ENCODE results near the gene NOL6. TPM values are rescaled to one million over a fixed set of nuclear protein-coding genes. Genes with fewer than 3 reads are reported as not detected.
A peak's percentile ranks its signal among the peaks of the same experiment; 100 is the strongest.

The NOL6 gene
- total RNA-seq, 1 experiment from 2014 or later, result 39.3 TPM

GRCh38 chr9:33453286-33453860, 20.4 kb downstream of the NOL6 start:
- Mint-ChIP-seq H3K9me3 (ENCODE audit: low read depth, unreplicated experiment) (no peaks in the 10 kb centered on the region), H3K4me3 (ENCODE audit: low read depth, unreplicated experiment) (no peak overlapping the region), H3K4me1 (ENCODE audit: low read depth, unreplicated experiment) (peaks cover 34% of the 10 kb centered on the region), H3K36me3 (ENCODE audit: insufficient read depth, unreplicated experiment) (peaks cover 8% of the 10 kb centered on the region), H3K27ac (ENCODE audit: unreplicated experiment) (peak overlapping the region; percentile 30), H3K27me3 (ENCODE audit: unreplicated experiment) (no peaks in the 10 kb centered on the region)
- CTCF ChIA-PET, result interaction anchor here (0.6 to 2.0 kb wide), 16 partner anchors 11 to 219 kb away, joined by 3 to 13 read pairs (median 5); partner anchors contain the start of genes AQP7, NFX1 and NOL6
- BruUV-seq (replicated peaks), result no TSS peak
- TF ChIP-seq, protein P1, sequence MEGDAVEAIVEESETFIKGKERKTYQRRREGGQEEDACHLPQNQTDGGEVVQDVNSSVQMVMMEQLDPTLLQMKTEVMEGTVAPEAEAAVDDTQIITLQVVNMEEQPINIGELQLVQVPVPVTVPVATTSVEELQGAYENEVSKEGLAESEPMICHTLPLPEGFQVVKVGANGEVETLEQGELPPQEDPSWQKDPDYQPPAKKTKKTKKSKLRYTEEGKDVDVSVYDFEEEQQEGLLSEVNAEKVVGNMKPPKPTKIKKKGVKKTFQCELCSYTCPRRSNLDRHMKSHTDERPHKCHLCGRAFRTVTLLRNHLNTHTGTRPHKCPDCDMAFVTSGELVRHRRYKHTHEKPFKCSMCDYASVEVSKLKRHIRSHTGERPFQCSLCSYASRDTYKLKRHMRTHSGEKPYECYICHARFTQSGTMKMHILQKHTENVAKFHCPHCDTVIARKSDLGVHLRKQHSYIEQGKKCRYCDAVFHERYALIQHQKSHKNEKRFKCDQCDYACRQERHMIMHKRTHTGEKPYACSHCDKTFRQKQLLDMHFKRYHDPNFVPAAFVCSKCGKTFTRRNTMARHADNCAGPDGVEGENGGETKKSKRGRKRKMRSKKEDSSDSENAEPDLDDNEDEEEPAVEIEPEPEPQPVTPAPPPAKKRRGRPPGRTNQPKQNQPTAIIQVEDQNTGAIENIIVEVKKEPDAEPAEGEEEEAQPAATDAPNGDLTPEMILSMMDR (IDR thresholded peaks at IDR 0.05; ENCODE audit: unreplicated experiment), result no peak
- intact Hi-C loops (cut with micrococcal nuclease; ENCODE audit: unreplicated experiment), result loop anchor here (5.0 kb wide), 1 partner anchor 41 kb away; no protein-coding TSS in a partner anchor
- no peak for DNase-seq

GRCh38 chr9:33452828-33453271, 20.9 kb downstream of the NOL6 start:
- Mint-ChIP-seq H3K27ac (ENCODE audit: unreplicated experiment) (peak overlapping the region; percentile 30), H3K36me3 (ENCODE audit: insufficient read depth, unreplicated experiment) (peaks cover 6% of the 10 kb centered on the region), H3K9me3 (ENCODE audit: low read depth, unreplicated experiment) (no peaks in the 10 kb centered on the region), H3K27me3 (ENCODE audit: unreplicated experiment) (no peaks in the 10 kb centered on the region), H3K4me3 (ENCODE audit: low read depth, unreplicated experiment) (no peak overlapping the region), H3K4me1 (ENCODE audit: low read depth, unreplicated experiment) (peaks cover 29% of the 10 kb centered on the region)
- BruUV-seq (replicated peaks), result no TSS peak
- peak; percentile 77 for DNase-seq
- intact Hi-C loops (cut with micrococcal nuclease; ENCODE audit: unreplicated experiment), result loop anchor here (5.0 kb wide), 1 partner anchor 41 kb away; no protein-coding TSS in a partner anchor
- TF ChIP-seq, protein P1 (IDR thresholded peaks at IDR 0.05; ENCODE audit: unreplicated experiment), result peak; percentile 69
- CTCF ChIA-PET, result interaction anchor here (0.6 to 2.0 kb wide), 16 partner anchors 10 to 219 kb away, joined by 3 to 13 read pairs (median 5); partner anchors contain the start of genes AQP7, NFX1 and NOL6

GRCh38 chr9:33450621-33451146, 23.0 kb downstream of the NOL6 start:
- no peak overlapping the region for H3K27ac Mint-ChIP-seq (ENCODE audit: unreplicated experiment)
- CTCF ChIA-PET, result no interaction called here
- peaks cover 14% of the 10 kb centered on the region for H3K36me3 Mint-ChIP-seq (ENCODE audit: insufficient read depth, unreplicated experiment)
- H3K4me1 Mint-ChIP-seq (ENCODE audit: low read depth, unreplicated experiment), result peaks cover 33% of the 10 kb centered on the region
- intact Hi-C loops (cut with micrococcal nuclease; ENCODE audit: unreplicated experiment), result loop anchor here (5.0 kb wide), 1 partner anchor 38 kb away; no protein-coding TSS in a partner anchor
- H3K4me3 Mint-ChIP-seq (ENCODE audit: low read depth, unreplicated experiment), result no peak overlapping the region
- no peak for DNase-seq
- BruUV-seq (replicated peaks), result no TSS peak
- TF ChIP-seq, protein P1 (IDR thresholded peaks at IDR 0.05; ENCODE audit: unreplicated experiment), result no peak
- no peaks in the 10 kb centered on the region for H3K9me3 Mint-ChIP-seq (ENCODE audit: low read depth, unreplicated experiment)
- no peaks in the 10 kb centered on the region for H3K27me3 Mint-ChIP-seq (ENCODE audit: unreplicated experiment)

- intact Hi-C loops (cut with micrococcal nuclease; ENCODE audit: unreplicated experiment), result loop anchor here (5.0 kb wide), 1 partner anchor 37 kb away; no protein-coding TSS in a partner anchor
- no peak for DNase-seq
- no peaks in the 10 kb centered on the region for H3K27me3 Mint-ChIP-seq (ENCODE audit: unreplicated experiment)
- peaks cover 14% of the 10 kb centered on the region for H3K36me3 Mint-ChIP-seq (ENCODE audit: insufficient read depth, unreplicated experiment)
- H3K27ac Mint-ChIP-seq (ENCODE audit: unreplicated experiment), result no peak overlapping the region
- TF ChIP-seq, protein P1 (IDR thresholded peaks at IDR 0.05; ENCODE audit: unreplicated experiment), result no peak
- H3K4me3 Mint-ChIP-seq (ENCODE audit: low read depth, unreplicated experiment), result no peak overlapping the region
- BruUV-seq (replicated peaks), result no TSS peak
- H3K4me1 Mint-ChIP-seq (ENCODE audit: low read depth, unreplicated experiment), result peaks cover 43% of the 10 kb centered on the region
- no peaks in the 10 kb centered on the region for H3K9me3 Mint-ChIP-seq (ENCODE audit: low read depth, unreplicated experiment)
- CTCF ChIA-PET, result interaction anchor here (0.8 kb wide), 1 partner anchor 67 kb away, joined by 7 read pairs; no protein-coding TSS in a partner anchor
Measured at GRCh38 chr9:33449715-33450114, 24.0 kb downstream of the NOL6 start.
